Gastroesophageal sphincter (tissue), 4 donors: ENCODE measurements around the gene HLCS. TPM values are rescaled to one million over a fixed set of nuclear protein-coding genes. Genes with fewer than 3 reads are reported as not detected.

Experiments
- ATAC-seq: fragments of 150-250 bp; one replicate; pipeline ENCODE4 v1.9.1; 2016; ENCODE audit warnings: mild to moderate bottlenecking, moderate library complexity
- H3K27ac ChIP-seq, 4 donors: fragments of 200-600 bp; sonication (generic) in 3 of 4; 1 replicate in 3 of 4; 2 replicates in 1 of 4; pipeline ENCODE4 v1.5.1; 2016 to 2019
- H3K27me3 ChIP-seq: fragments of 200-600 bp; sonication (generic); one replicate; pipeline ENCODE4 v1.5.1; 2019
- H3K36me3 ChIP-seq, 2 donors: fragments of 200-600 bp; sonication (generic); one replicate each; pipeline ENCODE4 v1.5.1; 2019; ENCODE audit warnings: control low read depth in 1 of 2
- H3K4me1 ChIP-seq, 3 donors: fragments of 200-600 bp; sonication (generic); 1 replicate in 2 of 3; 2 replicates in 1 of 3; pipeline ENCODE4 v1.5.1; 2016 to 2019; ENCODE audit warnings: control low read depth in 2 of 3
- H3K4me3 ChIP-seq, 2 donors: fragments of 200-600 bp; sonication (generic); one replicate each; pipeline ENCODE4 v1.5.1; 2019; ENCODE audit warnings: mild to moderate bottlenecking in 1 of 2, moderate library complexity in 1 of 2
- H3K9me3 ChIP-seq, 3 donors: fragments of 200-600 bp; sonication (generic); one replicate each; pipeline ENCODE4 v1.5.1; 2017 to 2019; ENCODE audit warnings: control low read depth in 2 of 3
- EP300 ChIP-seq: sonication (generic); formaldehyde crosslinking; IDR thresholded peaks from one replicate; pipeline ENCODE4 v1.6.1; 2017; ENCODE audit warnings: antibody characterized with exemption, mild to moderate bottlenecking
- POLR2A ChIP-seq, 2 donors: fragments of 450-650 bp; IDR thresholded peaks; one replicate each; pipeline ENCODE4 v1.6.1; 2017; ENCODE audit warnings: antibody characterized with exemption in 2 of 2, mild to moderate bottlenecking in 2 of 2, moderate library complexity in 1 of 2
- POLR2AphosphoS5 ChIP-seq: sonication (generic); formaldehyde crosslinking; IDR thresholded peaks from one replicate; pipeline ENCODE4 v1.6.1; 2017; ENCODE audit warnings: antibody characterized with exemption
- WGBS, 2 donors: methylation state at CpG; one replicate each; pipeline ENCODE4 v1.1.5; 2018; ENCODE audit warnings: low coverage in 1 of 2; 5-methylcytosine and 5-hydroxymethylcytosine counted together
- total RNA-seq, 4 donors: library from RNA; depleted of rRNA; stranded (reverse); fragments of >200 nt; gene quantifications; one replicate each; pipeline ENCODE4 v1.1.0, GENCODE V29; 2016
- TF ChIP-seq, protein P1 (sequence below), 4 experiments: fragments of 200-600 bp in 2 of 4; fragments of 450-650 bp in 2 of 4; sonication (generic) in 1 of 4; IDR thresholded peaks; one replicate each; pipeline ENCODE4 v1.5.1; 2017 to 2019; ENCODE audit warnings: antibody characterized with exemption in 4 of 4, mild to moderate bottlenecking in 2 of 4, moderate library complexity in 2 of 4

Gene HLCS
- total RNA-seq, 4 donors from 2014 or later = 14.4 to 33.3 (median 24.9) TPM

DNA sequence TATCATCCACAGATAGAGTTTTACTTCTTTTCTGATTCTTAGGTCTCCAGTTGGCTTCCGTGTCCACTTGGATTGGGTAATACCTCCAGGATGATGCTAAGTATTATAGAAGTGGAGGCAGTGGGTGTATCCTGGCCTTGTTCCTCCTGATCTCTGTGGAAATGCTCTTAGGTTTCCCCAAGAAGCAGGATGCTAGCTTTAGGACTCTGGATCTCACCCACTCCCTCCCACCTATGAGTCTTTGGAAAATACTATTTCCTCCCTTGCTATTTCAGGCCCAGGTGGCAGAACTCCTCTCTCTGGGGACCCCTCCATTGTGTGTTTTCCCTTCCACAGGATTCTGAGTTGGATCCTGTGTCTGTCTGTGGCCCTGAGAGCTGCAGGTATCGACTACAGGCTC lies 180.9 kb downstream of the HLCS start:
- no peak for TF ChIP-seq EP300
- TF ChIP-seq POLR2A (IDR thresholded peaks at IDR 0.05) = no peak
- no peak for TF ChIP-seq POLR2AphosphoS5
- Histone ChIP-seq H3K9me3 (no peaks in the 10 kb centered on the region), H3K27me3 (no peaks in the 10 kb centered on the region), H3K4me1 (no peaks in the 10 kb centered on the region), H3K36me3 (no peaks in the 10 kb centered on the region), H3K27ac (no peak overlapping the region), H3K4me3 (no peak overlapping the region)
- 82 to 100% methylated on average over 1 of the region's 2 CpGs for WGBS, 2 donors
- no peak for ATAC-seq

DNA sequence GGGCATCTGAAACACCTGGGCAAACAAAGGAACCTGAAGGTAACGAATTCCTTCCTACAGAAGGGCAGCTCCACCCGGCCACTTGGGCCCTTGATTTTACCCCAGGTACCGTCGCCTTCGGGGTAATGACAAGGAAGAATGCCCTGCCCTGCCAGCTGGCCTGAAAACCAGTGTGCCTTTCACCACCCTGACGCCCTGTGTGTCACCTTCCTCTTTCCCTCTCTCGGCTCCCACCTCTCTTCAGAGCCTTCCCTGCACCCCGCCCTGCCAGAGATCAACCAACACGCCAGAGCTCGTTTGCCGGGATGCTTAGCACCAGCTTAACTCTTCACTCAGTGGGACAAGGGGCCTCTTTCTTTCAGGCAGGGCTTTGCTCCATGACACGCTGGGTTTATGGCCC lies 181.5 kb downstream of the HLCS start:
- 83 to 100% methylated on average over 1 of the region's 12 CpGs for WGBS, 2 donors
- Histone ChIP-seq H3K36me3 (no peaks in the 10 kb centered on the region), H3K27ac (no peak overlapping the region), H3K4me3 (no peak overlapping the region), H3K9me3 (no peaks in the 10 kb centered on the region), H3K4me1 (no peaks in the 10 kb centered on the region), H3K27me3 (no peaks in the 10 kb centered on the region)
- ATAC-seq = no peak
- TF ChIP-seq EP300 (no peak), POLR2A (IDR thresholded peaks at IDR 0.05) (no peak), POLR2AphosphoS5 (no peak)
- TF ChIP-seq, protein P1, sequence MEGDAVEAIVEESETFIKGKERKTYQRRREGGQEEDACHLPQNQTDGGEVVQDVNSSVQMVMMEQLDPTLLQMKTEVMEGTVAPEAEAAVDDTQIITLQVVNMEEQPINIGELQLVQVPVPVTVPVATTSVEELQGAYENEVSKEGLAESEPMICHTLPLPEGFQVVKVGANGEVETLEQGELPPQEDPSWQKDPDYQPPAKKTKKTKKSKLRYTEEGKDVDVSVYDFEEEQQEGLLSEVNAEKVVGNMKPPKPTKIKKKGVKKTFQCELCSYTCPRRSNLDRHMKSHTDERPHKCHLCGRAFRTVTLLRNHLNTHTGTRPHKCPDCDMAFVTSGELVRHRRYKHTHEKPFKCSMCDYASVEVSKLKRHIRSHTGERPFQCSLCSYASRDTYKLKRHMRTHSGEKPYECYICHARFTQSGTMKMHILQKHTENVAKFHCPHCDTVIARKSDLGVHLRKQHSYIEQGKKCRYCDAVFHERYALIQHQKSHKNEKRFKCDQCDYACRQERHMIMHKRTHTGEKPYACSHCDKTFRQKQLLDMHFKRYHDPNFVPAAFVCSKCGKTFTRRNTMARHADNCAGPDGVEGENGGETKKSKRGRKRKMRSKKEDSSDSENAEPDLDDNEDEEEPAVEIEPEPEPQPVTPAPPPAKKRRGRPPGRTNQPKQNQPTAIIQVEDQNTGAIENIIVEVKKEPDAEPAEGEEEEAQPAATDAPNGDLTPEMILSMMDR (IDR thresholded peaks at IDR 0.05) = no peak

DNA sequence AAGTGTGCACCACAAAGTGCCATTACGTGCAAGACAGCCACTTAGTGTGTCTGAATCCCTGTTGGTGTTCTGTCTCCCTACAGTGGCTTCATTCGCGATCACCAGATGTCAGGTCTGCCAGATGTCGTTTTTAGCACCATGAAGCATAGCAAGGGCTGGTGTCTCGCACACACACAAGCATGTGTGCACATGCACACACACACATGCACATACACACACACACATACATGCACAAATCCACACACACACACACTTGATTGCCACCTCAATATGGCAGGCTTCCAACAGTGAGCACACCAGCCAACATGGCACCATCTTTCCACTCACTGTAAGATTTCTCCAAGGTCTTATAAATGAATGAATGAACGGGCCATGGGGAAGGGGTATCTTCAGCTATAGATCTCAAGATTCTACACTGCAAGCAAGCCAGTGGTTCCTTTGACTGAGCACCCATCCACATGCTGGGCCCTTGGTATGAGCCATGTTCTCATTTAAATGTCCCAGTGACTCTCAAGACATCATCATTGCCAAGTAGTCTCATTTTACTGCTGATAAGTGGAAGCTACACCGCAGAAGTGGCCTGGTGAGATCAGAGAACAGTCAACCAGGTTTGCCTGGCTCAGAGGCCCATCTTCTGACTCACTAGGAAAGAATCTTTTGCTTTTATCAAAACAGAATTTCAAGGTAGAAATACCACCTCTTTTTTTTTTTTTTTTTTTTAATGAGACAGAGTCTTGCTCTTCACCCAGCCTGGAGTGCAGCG lies 182.7 kb downstream of the HLCS start:
- no peak for ATAC-seq
- H3K27ac ChIP-seq = no peak overlapping the region
- H3K27me3 ChIP-seq = no peaks in the 10 kb centered on the region
- H3K36me3 ChIP-seq = no peaks in the 10 kb centered on the region
- H3K4me3 ChIP-seq = no peak overlapping the region
- H3K4me1 ChIP-seq = no peaks in the 10 kb centered on the region
- 87 to 97% methylated on average over 6 to 7 of the region's 8 CpGs for WGBS, 2 donors
- TF ChIP-seq, protein P1 (IDR thresholded peaks at IDR 0.05) = no peak
- H3K9me3 ChIP-seq = no peaks in the 10 kb centered on the region

DNA sequence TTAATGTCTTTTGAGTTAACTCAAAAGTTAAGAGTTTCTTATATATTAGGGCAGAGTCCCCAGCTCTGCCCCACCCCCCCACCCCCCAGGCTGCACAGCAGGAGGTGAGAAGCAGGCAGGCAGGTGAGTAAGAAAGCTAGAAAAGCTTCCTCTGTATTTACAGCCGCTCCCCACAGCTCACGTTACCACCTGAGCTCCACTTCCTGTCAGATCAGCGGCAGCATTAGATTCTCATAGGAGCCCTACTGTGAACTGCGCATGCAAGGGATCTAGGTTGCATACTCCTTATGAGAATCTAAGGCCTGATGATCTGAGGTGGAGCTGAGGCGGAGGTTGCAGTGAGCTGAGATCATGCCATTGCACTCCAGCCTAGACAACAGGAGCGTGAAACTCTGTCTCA lies 185.6 kb downstream of the HLCS start:
- no peak for ATAC-seq
- Histone ChIP-seq H3K4me1 (no peaks in the 10 kb centered on the region), H3K27me3 (no peaks in the 10 kb centered on the region), H3K36me3 (no peaks in the 10 kb centered on the region), H3K4me3 (no peak overlapping the region), H3K9me3 (no peaks in the 10 kb centered on the region), H3K27ac (no peak overlapping the region)
- WGBS, 2 donors = 36% methylated on average over 2 of the region's 6 CpGs; no CpG with 5 or more reads in 1 of the 2 donors
- TF ChIP-seq, protein P1 (IDR thresholded peaks at IDR 0.05) = no peak
- TF ChIP-seq POLR2A (IDR thresholded peaks at IDR 0.05) (no peak), POLR2AphosphoS5 (no peak), EP300 (no peak)

DNA sequence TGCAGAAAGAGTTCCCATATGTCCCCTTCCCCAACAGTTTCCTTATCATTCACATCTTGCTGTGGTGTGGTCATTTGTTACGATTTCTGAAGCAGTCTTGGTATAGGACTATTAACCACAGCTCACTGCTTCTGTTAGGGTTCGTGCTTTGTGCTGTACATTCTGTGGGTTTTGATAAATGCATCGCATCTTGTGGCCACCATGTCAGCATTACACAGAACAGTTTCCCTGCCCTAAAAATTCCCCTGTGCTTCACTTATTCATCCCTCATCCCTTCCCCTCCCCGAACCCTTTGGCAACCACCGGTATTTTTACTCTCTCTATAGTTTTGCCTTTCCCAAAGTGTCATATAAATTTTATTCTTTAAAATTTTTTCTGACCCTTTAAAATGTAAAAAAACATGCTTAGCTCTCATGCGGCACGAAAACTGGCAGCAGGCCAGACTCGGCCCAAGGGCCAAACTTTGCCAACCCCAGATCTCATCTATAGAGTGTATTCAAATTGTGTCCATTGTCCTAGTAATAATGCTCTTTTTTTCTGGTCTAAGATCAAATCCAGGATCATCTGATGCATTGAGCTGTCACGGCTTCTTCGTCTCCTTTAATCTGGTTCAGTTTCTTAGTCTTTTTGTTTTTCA lies 189.4 kb downstream of the HLCS start:
- H3K27ac ChIP-seq = no peak overlapping the region
- H3K9me3 ChIP-seq = no peaks in the 10 kb centered on the region
- H3K27me3 ChIP-seq = no peaks in the 10 kb centered on the region
- no peak overlapping the region for H3K4me3 ChIP-seq
- WGBS, 2 donors = 65 to 67% methylated on average over 8 to 10 of the region's 10 CpGs
- peaks cover 0 to 13% (median 0%) of the 10 kb centered on the region in 3 donors for H3K4me1 ChIP-seq
- ATAC-seq = no peak
- TF ChIP-seq, protein P1 (IDR thresholded peaks at IDR 0.05) = no peak
- TF ChIP-seq POLR2AphosphoS5 = no peak
- no peak for TF ChIP-seq POLR2A (IDR thresholded peaks at IDR 0.05)
- TF ChIP-seq EP300 = no peak
- no peaks in the 10 kb centered on the region for H3K36me3 ChIP-seq
